ENCODE data around the gene STXBP2. TPM values are rescaled to one million over a fixed set of nuclear protein-coding genes. Genes with fewer than 3 reads are reported as not detected.
"Not testable (repeated sequence)": the region's sequence is repeated elsewhere in the genome, so short reads cannot be mapped to it uniquely, and the experiment has no call there.

Gene STXBP2
- total RNA-seq, 4 donors from 2014 or later: 29.7 to 46.1 (median 37.7) TPM

GRCh38 chr19:7640803-7641202 lies 3.9 kb downstream of the STXBP2 start:
- TF ChIP-seq CTCF (IDR thresholded peaks at IDR 0.05): no peak
- no peak for ATAC-seq (ENCODE audit: low FRiP score)

GRCh38 chr19:7641290-7642276 lies 4.7 kb downstream of the STXBP2 start:
- DNase-seq (ENCODE audit: low spot score) (no peak), ATAC-seq (ENCODE audit: low FRiP score) (no peak)
- no peak for TF ChIP-seq CTCF (IDR thresholded peaks at IDR 0.05)

More at GRCh38 chr19:7640803-7641202, 3.9 kb downstream of the STXBP2 start:
- no peak for DNase-seq (ENCODE audit: low spot score)

GRCh38 chr19:7642295-7643030 lies 5.6 kb downstream of the STXBP2 start:
- no peak for DNase-seq (ENCODE audit: low spot score)
- TF ChIP-seq CTCF (IDR thresholded peaks at IDR 0.05): no peak
- no peak for ATAC-seq (ENCODE audit: low FRiP score)

GRCh38 chr19:7643031-7643415 lies 6.1 kb downstream of the STXBP2 start:
- no peak for TF ChIP-seq CTCF (IDR thresholded peaks at IDR 0.05)
- no peak for ATAC-seq (ENCODE audit: low FRiP score)
- no peak for DNase-seq (ENCODE audit: low spot score)

- not testable (repeated sequence) for DNase-seq (ENCODE audit: low spot score); ATAC-seq (ENCODE audit: low FRiP score)
Measured at GRCh38 chr19:7643629-7644549, 7.0 kb downstream of the STXBP2 start.

GRCh38 chr19:7644550-7644877 lies 7.6 kb downstream of the STXBP2 start:
- ATAC-seq (ENCODE audit: low FRiP score) (no peak), DNase-seq (ENCODE audit: low spot score) (no peak)
- no peak for TF ChIP-seq CTCF (IDR thresholded peaks at IDR 0.05)

GRCh38 chr19:7645163-7645562 lies 8.3 kb downstream of the STXBP2 start:
- TF ChIP-seq CTCF (IDR thresholded peaks at IDR 0.05): no peak
- DNase-seq (ENCODE audit: low spot score) (no peak), ATAC-seq (ENCODE audit: low FRiP score) (peak; percentile 29)

All from omental fat pad (tissue), 4 donors.